Stimulated activated naive CD8-positive, alpha-beta T cell treated with anti-CD3 and anti-CD28 coated beads, Interleukin-15, Interleukin-2, amounts not matched to agents 100 ng/mL and 50 ng/mL, for 24 hours (primary cell): ENCODE measurements around the gene CISH.

Experiments
- H3K27ac Mint-ChIP-seq: one replicate; pipeline ENCODE4 v1.8.0; 2021; ENCODE audit warnings: mild to moderate bottlenecking, mixed read lengths
- H3K27me3 Mint-ChIP-seq: one replicate; pipeline ENCODE4 v1.8.0; 2021; ENCODE audit warnings: mixed read lengths
- H3K36me3 Mint-ChIP-seq: one replicate; pipeline ENCODE4 v1.8.0; 2021; ENCODE audit warnings: low read depth, mixed read lengths
- H3K4me1 Mint-ChIP-seq: one replicate; pipeline ENCODE4 v1.8.0; 2021; ENCODE audit warnings: low read depth, mixed read lengths
- H3K4me3 Mint-ChIP-seq: one replicate; pipeline ENCODE4 v1.8.0; 2021; ENCODE audit warnings: mild to moderate bottlenecking, mixed read lengths
- H3K9me3 Mint-ChIP-seq: one replicate; pipeline ENCODE4 v1.8.0; 2021; ENCODE audit warnings: mixed read lengths

Gene CISH

DNA sequence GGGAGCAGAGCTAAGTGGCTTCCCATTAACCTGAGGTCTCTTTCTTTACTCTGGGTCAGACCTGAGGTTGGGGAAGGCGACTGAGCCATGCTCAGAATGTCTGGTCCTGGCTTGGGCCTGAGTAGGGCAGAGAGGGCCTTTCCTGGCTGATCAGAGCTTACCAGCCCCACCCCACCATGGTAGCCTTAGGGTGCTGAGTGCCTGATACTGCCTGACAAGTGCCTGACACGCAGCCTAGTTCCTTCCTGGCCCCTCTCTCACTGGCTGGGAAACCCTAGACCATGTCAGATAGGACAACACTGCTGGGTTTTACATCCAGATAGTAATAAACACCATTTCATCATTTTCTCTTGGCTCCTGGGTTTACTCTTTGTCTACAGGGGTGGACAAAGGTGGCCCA lies 37.4 kb upstream of the CISH start:
- peaks cover 10% of the 10 kb centered on the region for H3K4me1 Mint-ChIP-seq
- H3K27me3 Mint-ChIP-seq: no peaks in the 10 kb centered on the region
- H3K36me3 Mint-ChIP-seq: peaks cover 32% of the 10 kb centered on the region
- H3K4me3 Mint-ChIP-seq: no peak overlapping the region
- H3K27ac Mint-ChIP-seq: peak overlapping the region; percentile 16
- H3K9me3 Mint-ChIP-seq: no peaks in the 10 kb centered on the region

DNA sequence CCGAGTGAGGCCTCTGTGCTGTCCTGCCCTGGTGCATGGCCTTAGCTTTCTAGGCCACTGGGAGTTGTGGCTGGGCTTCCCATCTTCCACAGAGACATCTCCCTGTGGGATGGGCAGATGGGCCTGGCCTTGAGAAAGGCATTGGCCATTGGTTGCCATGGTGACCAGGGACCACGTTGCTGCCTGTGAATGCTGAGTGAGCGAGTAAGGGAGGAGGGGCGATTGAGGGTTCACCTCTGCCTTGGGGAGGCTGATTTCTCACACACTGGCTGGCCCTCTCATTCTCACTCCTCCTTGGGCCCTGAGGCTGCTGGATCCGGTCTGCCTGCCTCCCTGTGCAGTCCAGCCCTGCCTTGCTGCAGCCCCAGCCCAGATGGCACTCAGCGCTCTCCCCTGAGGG lies 36.7 kb upstream of the CISH start:
- H3K27me3 Mint-ChIP-seq: no peaks in the 10 kb centered on the region

DNA sequence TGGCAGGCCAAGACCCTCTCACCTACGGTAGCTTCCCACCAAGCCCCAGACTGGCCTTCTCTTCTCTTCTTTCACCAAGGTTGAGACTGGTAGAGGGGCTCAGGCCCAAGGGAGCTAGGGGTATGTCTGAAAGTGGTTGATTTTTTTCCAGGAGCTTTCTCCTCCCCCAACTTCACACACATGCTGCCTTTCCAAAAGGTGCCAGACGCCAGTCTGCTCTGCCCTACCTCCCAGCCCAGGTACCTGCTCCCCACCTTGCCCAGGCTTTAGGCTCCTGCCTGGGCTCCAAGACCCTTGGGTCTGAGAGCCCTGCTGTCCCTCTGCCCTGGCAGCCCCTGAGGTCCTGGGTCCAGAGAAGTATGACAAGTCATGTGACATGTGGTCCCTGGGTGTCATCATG lies 33.8 kb upstream of the CISH start:
- H3K36me3 Mint-ChIP-seq: peaks cover 60% of the 10 kb centered on the region
- no peak overlapping the region for H3K27ac Mint-ChIP-seq
- H3K27me3 Mint-ChIP-seq: no peaks in the 10 kb centered on the region
- peaks cover 3% of the 10 kb centered on the region for H3K4me1 Mint-ChIP-seq
- H3K9me3 Mint-ChIP-seq: no peaks in the 10 kb centered on the region
- H3K4me3 Mint-ChIP-seq: no peak overlapping the region

More for the DNA sequence above, 36.7 kb upstream of the CISH start:
- Mint-ChIP-seq H3K36me3 (peaks cover 38% of the 10 kb centered on the region), H3K9me3 (no peaks in the 10 kb centered on the region), H3K4me3 (no peak overlapping the region), H3K4me1 (peaks cover 4% of the 10 kb centered on the region), H3K27ac (no peak overlapping the region)

DNA sequence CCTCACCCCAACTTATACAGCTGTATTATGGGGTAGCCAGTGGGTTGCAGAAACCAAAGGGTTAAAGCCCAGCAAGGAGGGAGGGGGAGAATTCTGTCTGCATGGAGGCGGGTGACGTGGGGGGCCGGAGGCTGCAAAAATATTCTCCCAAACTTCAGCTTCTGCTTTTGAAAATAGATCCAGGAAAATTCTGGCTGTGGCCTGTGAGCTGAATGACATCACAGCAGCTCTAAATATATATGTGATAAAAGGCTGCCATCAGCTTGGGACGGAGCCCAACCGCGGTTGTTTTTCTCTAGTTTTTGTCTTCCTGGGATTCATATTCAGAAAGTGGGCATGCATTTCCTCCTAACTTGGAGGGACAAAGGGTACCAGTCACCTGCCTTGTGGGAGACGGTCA lies 33.0 kb upstream of the CISH start:
- H3K27me3 Mint-ChIP-seq: no peaks in the 10 kb centered on the region
- H3K4me1 Mint-ChIP-seq: peaks cover 7% of the 10 kb centered on the region
- H3K36me3 Mint-ChIP-seq: peaks cover 62% of the 10 kb centered on the region
- H3K9me3 Mint-ChIP-seq: no peaks in the 10 kb centered on the region
- no peak overlapping the region for H3K27ac Mint-ChIP-seq
- no peak overlapping the region for H3K4me3 Mint-ChIP-seq

DNA sequence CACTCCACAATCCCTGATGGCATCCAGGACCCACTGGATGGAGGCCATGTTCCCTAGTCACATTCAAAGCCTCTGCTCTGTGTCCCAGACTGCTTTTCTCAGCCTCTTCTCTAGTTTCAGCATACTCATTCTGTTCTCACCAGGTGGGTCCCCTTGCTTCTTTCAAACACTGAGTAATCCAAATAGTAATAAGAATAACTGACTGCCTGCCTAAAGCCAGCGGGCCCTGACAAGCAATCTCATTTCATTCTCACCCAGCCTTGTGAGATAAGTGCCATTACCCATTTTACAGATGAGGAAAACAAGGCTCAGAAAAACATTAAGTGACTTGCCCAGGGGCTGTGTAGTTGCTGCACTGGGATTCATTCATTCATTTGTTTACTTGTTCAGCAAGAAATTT lies 30.8 kb upstream of the CISH start:
- H3K4me1 Mint-ChIP-seq: peaks cover 28% of the 10 kb centered on the region
- no peaks in the 10 kb centered on the region for H3K27me3 Mint-ChIP-seq
- H3K27ac Mint-ChIP-seq: no peak overlapping the region
- H3K9me3 Mint-ChIP-seq: no peaks in the 10 kb centered on the region
- no peak overlapping the region for H3K4me3 Mint-ChIP-seq
- H3K36me3 Mint-ChIP-seq: peaks cover 56% of the 10 kb centered on the region

DNA sequence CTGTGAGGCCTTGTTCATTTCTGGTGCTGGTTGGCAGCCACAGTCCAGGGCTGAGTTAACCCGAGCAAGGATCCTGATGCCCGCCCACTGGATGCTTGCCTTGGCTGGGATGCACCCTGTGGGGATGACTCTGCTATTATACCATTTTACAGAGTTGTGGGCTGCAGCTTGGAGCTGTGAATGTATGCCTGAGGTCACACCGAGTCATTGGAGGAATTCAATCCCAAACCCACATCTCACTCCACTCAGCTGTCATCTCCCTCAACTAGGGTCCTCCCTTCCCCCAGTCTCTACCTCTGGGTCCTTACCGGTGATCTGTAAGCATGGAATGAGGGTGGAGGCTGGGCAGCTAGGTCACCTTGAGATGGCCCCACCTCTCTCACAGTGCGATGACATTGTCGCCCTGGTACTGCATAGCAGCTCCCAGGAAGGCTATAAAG lies 27.5 kb upstream of the CISH start:
- peak overlapping the region; percentile 13 for H3K27ac Mint-ChIP-seq
- H3K27me3 Mint-ChIP-seq: no peaks in the 10 kb centered on the region
- H3K4me3 Mint-ChIP-seq: no peak overlapping the region
- H3K9me3 Mint-ChIP-seq: no peaks in the 10 kb centered on the region
- H3K36me3 Mint-ChIP-seq: peaks cover 49% of the 10 kb centered on the region
- peaks cover 53% of the 10 kb centered on the region for H3K4me1 Mint-ChIP-seq

- H3K27me3 Mint-ChIP-seq: no peaks in the 10 kb centered on the region
- H3K27ac Mint-ChIP-seq: peak overlapping the region; percentile 80
- H3K4me3 Mint-ChIP-seq: no peak overlapping the region
- H3K9me3 Mint-ChIP-seq: no peaks in the 10 kb centered on the region
- H3K4me1 Mint-ChIP-seq: peaks cover 64% of the 10 kb centered on the region
- H3K36me3 Mint-ChIP-seq: peaks cover 42% of the 10 kb centered on the region
These were observed 26.4 kb upstream of the CISH start for GRCh38 chr3:50637945-50638344.

DNA sequence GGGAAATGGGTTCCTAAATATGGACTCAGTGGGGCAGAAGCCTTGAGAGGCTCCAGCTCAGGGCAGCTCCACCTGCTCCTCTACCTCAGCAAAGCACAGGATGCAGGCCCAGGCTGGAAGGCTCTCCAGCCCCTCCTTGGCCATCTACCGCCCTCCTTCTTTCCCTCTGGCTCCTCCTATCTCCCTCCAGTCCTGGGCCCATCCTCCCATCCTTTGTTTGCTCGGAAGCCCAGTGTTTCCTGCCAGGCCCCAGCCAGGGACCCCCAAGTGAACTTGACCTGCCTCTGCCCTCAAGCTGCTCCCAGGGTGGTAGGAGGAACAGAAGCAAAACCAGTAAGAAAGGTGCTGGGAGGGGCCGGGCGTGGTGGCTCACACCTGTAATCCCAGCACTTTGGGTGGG lies 25.4 kb upstream of the CISH start:
- H3K27ac Mint-ChIP-seq: peak overlapping the region; percentile 80

GRCh38 chr3:50635066-50635465 lies 23.5 kb upstream of the CISH start:
- no peak overlapping the region for H3K4me3 Mint-ChIP-seq
- no peaks in the 10 kb centered on the region for H3K9me3 Mint-ChIP-seq
- H3K27me3 Mint-ChIP-seq: no peaks in the 10 kb centered on the region
- peaks cover 38% of the 10 kb centered on the region for H3K36me3 Mint-ChIP-seq
- peaks cover 90% of the 10 kb centered on the region for H3K4me1 Mint-ChIP-seq
- peak overlapping the region; percentile 62 for H3K27ac Mint-ChIP-seq

More for the DNA sequence above, 25.4 kb upstream of the CISH start:
- no peaks in the 10 kb centered on the region for H3K27me3 Mint-ChIP-seq
- no peak overlapping the region for H3K4me3 Mint-ChIP-seq
- H3K9me3 Mint-ChIP-seq: no peaks in the 10 kb centered on the region
- H3K4me1 Mint-ChIP-seq: peaks cover 73% of the 10 kb centered on the region
- peaks cover 43% of the 10 kb centered on the region for H3K36me3 Mint-ChIP-seq

GRCh38 chr3:50633230-50633790 lies 21.7 kb upstream of the CISH start:
- Mint-ChIP-seq H3K36me3 (peaks cover 45% of the 10 kb centered on the region), H3K4me3 (no peak overlapping the region)

GRCh38 chr3:50632450-50632849 lies 20.9 kb upstream of the CISH start:
- no peaks in the 10 kb centered on the region for H3K9me3 Mint-ChIP-seq
- peak overlapping the region; percentile 66 for H3K27ac Mint-ChIP-seq
- peaks cover 92% of the 10 kb centered on the region for H3K4me1 Mint-ChIP-seq
- H3K27me3 Mint-ChIP-seq: no peaks in the 10 kb centered on the region
- peaks cover 47% of the 10 kb centered on the region for H3K36me3 Mint-ChIP-seq
- peak overlapping the region; percentile 25 for H3K4me3 Mint-ChIP-seq

More at GRCh38 chr3:50633230-50633790, 21.7 kb upstream of the CISH start:
- H3K27me3 Mint-ChIP-seq: no peaks in the 10 kb centered on the region
- no peaks in the 10 kb centered on the region for H3K9me3 Mint-ChIP-seq
- peaks cover 92% of the 10 kb centered on the region for H3K4me1 Mint-ChIP-seq
- peak overlapping the region; percentile 71 for H3K27ac Mint-ChIP-seq

DNA sequence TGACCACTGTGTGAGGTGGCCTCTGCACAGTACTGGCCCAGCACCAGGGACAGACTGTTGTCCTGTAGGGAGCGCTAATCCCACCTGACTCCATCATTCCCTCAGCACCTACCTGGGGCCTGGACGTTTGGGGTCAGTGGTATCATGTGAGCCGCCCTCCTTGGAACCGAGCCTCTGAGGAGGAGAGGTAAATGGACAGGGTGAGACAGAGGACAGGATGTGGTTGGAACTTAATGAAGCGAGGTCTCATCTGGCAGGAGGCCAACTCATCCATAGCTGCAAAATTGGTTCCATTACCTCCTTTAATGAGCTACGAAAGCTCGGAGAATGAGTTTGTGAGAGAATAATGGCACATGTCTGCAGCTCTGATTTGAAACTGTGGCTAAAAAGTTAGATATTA lies 19.3 kb upstream of the CISH start:
- H3K36me3 Mint-ChIP-seq: peaks cover 48% of the 10 kb centered on the region
- H3K4me3 Mint-ChIP-seq: no peak overlapping the region
- H3K27ac Mint-ChIP-seq: peak overlapping the region; percentile 26
- H3K4me1 Mint-ChIP-seq: peaks cover 90% of the 10 kb centered on the region
- no peaks in the 10 kb centered on the region for H3K27me3 Mint-ChIP-seq
- no peaks in the 10 kb centered on the region for H3K9me3 Mint-ChIP-seq

- Mint-ChIP-seq H3K27ac (no peak overlapping the region), H3K27me3 (no peaks in the 10 kb centered on the region), H3K4me3 (no peak overlapping the region), H3K4me1 (peaks cover 94% of the 10 kb centered on the region), H3K36me3 (peaks cover 51% of the 10 kb centered on the region), H3K9me3 (no peaks in the 10 kb centered on the region)
These were observed 18.8 kb upstream of the CISH start for GRCh38 chr3:50630394-50630793.

DNA sequence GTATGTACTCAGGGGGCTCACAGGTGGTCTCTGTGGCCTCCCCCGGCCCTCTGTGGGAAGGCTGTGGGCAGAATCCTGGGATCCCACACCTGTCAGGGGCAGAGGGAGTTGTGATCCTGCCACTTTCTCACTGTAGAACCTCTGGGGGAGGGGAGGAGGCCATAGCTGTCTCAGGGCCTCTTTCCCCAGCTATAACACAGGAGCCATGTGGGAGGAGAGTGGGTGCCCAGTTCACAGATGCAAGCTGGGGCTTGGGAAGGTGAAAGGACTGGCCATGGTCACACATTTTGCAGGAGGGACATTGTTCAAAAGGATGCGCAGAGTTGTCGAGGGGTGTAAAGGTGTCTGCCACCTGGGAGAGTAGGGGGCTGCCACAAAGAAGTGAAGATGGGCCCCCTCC lies 17.0 kb upstream of the CISH start:
- Mint-ChIP-seq H3K27ac (peak overlapping the region; percentile 41), H3K4me3 (no peak overlapping the region), H3K36me3 (peaks cover 61% of the 10 kb centered on the region), H3K27me3 (no peaks in the 10 kb centered on the region), H3K4me1 (peaks cover 98% of the 10 kb centered on the region), H3K9me3 (no peaks in the 10 kb centered on the region)

- peaks cover 60% of the 10 kb centered on the region for H3K36me3 Mint-ChIP-seq
These were observed 16.0 kb upstream of the CISH start for GRCh38 chr3:50627407-50628051.

GRCh38 chr3:50626401-50626800 lies 14.8 kb upstream of the CISH start:
- Mint-ChIP-seq H3K4me3 (no peak overlapping the region), H3K27ac (peak overlapping the region; percentile 49), H3K27me3 (no peaks in the 10 kb centered on the region), H3K36me3 (peaks cover 58% of the 10 kb centered on the region), H3K9me3 (no peaks in the 10 kb centered on the region), H3K4me1 (peaks cover 96% of the 10 kb centered on the region)

More at GRCh38 chr3:50627407-50628051, 16.0 kb upstream of the CISH start:
- Mint-ChIP-seq H3K27ac (peak overlapping the region; percentile 67), H3K9me3 (no peaks in the 10 kb centered on the region), H3K27me3 (no peaks in the 10 kb centered on the region), H3K4me1 (peaks cover 98% of the 10 kb centered on the region), H3K4me3 (peak overlapping the region; percentile 9)
